NCI-H526 (cell line): Measurements from ENCODE around the gene CHEK2.
"Not testable (repeated sequence)": the region's sequence is repeated elsewhere in the genome, so short reads cannot be mapped to it uniquely, and the experiment has no call there.

Source experiments
- DNase-seq, 2 experiments: peaks; one replicate each; lab custom pipeline; 2025; lab: John Stamatoyannopoulos, UW

Gene CHEK2

GRCh38 chr22:28689796-28690195 is 51.8 kb downstream of the CHEK2 start:
- not testable (repeated sequence) for DNase-seq

DNA sequence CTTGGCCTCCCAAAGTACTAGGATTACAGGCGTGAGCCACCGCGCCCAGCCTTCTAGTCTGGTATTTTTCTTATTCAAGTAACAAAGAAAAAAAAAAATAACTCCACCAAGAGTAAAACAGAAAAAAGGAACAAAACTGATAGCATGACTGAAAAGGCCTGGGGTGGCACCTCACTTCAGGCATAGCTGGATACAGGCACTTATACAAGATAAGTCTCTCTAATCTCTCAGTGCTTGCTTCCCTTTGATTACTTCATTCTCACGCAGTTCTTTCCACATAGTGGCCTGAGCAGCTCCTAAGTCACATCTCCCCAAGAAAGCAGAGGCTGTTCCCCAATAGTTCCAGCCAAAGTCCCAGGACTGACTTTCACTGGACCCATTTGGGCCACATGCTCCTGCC is 58.7 kb downstream of the CHEK2 start:
- DNase-seq: not testable (repeated sequence)

DNA sequence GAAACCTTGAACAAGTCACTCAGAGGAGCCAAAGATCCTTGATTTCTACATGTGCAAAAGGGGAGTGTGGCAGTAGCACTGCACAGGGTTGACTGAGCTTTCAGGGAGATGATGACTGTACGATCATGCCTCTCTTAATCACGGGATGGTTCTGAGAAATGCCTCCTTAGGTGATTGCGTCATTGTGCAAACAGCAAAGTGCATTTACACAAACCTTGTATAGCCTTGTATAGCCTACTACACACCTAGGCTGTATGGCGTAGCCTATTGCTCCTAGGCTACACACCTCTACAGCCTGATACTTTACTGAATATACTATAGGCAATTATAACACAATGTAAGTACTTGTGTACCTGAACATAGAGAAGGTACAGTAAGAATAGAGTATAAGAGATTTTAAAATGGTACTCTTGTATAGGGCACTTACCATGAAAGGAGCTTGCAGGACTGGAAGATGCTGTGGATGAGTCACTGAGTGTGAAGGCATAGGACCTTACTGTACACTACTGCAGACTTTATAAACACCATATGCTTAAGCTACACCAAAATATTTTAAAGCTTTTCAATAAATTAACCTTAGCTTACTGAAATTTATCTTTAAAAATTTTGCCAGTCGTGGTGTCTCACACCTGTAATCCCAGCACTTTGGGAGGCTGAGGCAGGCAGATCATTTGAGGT is 60.7 kb downstream of the CHEK2 start:
- not testable (repeated sequence) for DNase-seq

GRCh38 chr22:28679611-28680287 is 61.9 kb downstream of the CHEK2 start, which contains the start of gene TTC28:
Gene TTC28, minus strand, starts transcription at chr22:28679840. Its CDS starts 117 bp downstream, at chr22:28679723.
- DNase-seq: peak in 1 of 2 experiments; percentile 73

DNA sequence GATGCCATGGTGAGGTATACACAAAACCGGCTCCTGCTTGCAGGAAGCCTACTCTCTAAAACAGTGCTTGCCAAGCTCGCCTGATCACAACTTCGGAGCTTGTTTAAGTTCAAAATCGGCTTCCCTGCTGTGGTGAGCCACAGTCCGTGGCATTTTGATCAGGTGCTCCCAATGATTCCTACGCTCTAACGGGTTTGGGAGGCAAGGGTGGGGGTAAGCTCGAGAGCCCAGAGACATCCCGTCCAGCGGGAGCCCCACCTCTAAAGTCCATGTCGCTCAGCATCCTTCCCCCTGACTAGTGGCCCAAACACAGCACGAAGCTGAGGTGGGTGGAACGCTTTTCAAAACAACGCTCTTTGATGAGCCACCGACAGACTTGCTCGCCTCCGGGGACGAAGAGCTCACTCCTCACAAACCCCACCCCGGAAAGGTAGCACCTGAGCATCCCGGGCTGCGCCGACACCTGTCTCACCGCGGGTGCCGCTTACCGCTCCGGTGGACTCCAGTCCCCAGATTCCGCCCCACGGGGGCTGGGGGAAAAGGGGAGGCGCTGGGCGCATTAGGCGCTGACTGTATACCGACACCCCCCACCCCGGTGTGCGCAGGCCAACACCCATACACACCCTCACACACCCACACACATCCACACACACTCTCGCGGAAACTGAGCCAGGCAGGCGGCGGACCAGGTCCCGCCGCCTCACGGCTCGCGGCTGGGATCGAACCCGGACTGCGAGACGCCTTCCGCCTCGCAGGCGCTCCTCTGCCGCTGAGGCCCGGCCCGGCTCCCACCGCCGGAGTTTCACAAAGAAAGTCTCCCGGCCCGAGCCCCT is 62.6 kb downstream of the CHEK2 start:
- peak in 1 of 2 experiments; percentile 53 for DNase-seq

DNA sequence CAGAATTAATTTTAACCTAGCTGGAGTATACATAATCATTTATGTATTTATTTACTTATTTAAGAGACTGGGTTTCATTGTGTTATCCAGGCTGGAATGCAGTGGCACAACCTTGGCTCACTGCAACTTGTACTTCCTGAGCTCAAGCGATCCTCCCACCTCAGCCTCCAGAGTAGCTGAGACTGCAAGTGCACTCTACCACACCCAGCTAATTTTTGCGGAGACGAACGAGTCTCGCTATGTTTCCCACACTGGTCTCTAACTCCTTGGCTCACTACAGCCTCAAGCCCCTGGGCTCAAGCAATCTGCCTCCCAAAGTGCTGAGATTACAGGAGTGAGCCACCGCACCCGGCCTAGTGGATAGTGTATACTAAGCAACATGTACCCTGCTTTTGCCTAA is 63.5 kb downstream of the CHEK2 start:
- not testable (repeated sequence) for DNase-seq

GRCh38 chr22:28674121-28674563 is 67.5 kb downstream of the CHEK2 start:
- no peak for DNase-seq

DNA sequence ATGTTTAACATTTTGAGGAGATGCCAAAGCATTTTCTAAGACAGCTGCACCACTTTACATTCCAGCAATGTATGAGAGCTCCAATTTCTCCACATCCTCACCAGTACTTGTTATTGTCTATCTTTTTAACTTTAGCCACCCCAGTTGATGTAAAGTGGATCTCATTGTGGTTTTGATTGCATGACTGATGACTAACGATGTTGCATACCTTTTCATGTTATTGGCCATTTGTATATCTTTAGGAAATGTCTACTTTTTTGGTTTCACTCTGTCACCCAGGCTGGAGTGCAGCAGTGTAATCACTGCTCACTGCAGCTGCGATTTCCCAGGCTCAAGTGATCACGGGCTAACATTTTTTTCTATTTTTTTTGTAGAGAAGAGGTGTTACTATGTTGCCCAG is 70.9 kb downstream of the CHEK2 start:
- DNase-seq: no peak

DNA sequence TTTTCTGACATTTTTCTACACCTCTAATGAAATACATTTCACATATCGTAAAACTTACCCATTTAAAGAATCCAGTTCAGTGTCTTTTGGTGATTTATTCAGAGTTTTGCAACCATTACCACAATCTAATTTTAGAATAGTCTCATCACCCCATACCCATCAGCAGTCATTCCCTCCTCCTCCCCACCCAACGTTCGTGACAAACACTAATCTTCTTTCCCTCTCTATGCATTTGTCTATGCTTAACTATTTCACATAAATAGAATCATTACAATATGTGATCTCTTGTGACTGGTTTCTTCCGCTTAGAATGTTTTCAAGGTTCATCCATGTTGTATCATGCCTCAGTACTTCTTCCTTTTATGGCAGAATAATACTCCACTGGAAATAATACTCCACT is 71.5 kb downstream of the CHEK2 start:
- DNase-seq: no peak

DNA sequence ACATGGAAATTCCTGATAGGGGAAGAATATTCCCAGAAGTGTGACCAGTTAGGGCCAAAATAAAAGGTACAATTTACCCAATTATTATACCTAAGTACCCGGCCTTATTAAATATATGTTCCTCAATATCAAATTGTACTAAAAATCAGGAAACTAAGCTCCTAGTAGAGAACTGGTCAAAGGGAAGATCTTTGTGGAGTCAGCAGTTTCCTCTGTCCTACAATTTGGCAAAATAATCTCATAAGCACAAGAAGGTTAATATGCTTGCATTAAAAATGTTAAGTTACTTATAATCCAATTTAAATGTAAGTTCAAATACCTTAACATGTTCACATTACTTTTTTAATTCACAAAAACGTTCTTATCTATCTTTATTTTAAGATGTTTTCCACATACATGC is 72.2 kb downstream of the CHEK2 start:
- DNase-seq: no peak

DNA sequence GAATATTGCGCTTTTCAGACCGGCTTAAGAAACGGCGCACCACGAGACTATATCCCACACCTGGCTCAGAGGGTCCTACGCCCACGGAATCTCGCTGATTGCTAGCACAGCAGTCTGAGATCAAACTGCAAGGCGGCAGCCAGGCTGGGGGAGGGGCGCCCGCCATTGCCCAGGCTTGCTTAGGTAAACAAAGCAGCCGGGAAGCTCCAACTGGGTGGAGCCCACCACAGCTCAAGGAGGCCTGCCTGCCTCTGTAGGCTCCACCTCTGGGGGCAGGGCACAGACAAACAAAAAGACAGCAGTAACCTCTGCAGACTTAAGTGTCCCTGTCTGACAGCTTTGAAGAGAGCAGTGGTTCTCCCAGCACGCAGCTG is 78.1 kb downstream of the CHEK2 start:
- DNase-seq: not testable (repeated sequence)

- no peak for DNase-seq
These were observed 83.2 kb downstream of the CHEK2 start for GRCh38 chr22:28658448-28658847.

- DNase-seq: no peak
These were observed 85.4 kb downstream of the CHEK2 start for GRCh38 chr22:28656181-28656580.

DNA sequence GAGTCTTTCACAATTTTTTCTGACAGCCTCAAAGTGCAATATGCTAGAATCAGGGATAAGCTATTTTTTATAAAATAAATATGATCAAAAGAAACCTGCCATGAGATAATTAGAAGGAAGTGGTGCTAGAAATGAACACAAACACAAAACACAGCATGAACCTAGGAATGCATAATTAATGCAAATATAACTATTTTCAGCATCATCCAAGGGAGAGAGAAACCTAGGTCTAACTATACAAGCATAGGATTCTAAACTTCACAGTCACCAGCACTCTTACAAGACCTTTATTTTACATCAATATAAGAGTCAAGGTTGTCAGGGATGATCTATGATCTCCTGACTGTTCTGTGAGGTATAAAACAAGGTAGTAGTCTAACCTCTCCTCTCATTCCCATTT is 91.2 kb downstream of the CHEK2 start:
- DNase-seq: peak in 1 of 2 experiments; percentile 11

DNA sequence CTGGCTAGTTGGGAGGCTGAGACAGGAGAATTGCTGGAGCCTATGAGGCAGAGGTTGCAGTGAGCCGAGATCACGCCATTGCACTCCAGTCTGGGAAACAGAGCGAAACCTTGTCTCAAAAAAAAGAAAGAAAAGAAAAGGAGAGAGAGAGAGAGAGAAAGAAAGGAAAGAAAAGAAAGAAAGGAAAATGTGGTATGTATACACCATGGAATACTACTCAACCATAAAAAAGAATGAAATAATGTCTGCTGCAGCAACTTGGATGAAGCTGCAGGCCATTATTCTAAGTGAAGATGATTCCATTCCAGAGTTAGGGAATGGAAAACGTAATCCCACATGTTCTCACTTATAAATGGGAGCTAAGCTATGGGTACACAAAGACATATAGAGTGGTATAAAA is 92.8 kb downstream of the CHEK2 start:
- no peak for DNase-seq

GRCh38 chr22:28647216-28647615 is 94.4 kb downstream of the CHEK2 start:
- no peak for DNase-seq

DNA sequence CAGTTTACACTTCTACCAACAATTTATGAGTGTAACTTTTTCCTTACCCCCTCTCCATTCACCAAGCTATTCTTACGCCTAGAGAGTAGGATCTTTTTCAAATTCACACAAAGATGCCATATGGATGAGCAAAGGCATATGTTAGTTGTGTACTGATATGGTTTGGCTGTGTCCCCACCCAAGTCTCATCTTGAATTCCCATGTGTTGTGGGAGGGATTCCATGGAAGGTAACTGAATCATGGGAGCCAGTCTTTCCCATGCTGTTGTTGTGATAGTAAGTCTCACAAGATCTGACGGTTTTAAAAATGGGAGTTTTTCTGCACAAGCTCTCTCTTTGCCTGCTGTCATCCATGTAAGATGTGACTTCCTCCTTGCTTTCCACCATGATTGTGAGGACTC is 102.3 kb downstream of the CHEK2 start:
- DNase-seq: no peak
